ENCODE data around the gene PRKG1. TPM values are rescaled to one million over a fixed set of nuclear protein-coding genes. Genes with fewer than 3 reads are reported as not detected.

The PRKG1 gene
- total RNA-seq, 1 donor from 2014 or later, result 28.2 TPM

GRCh38 chr10:51960494-51960895 lies 886.2 kb downstream of the PRKG1 start:
- intact Hi-C loops (cut with DNase I), result no loop called here
- DNase-seq, result no peak
- peak; percentile 83 for ATAC-seq (ENCODE audit: poor library complexity)

- no peak for DNase-seq
- no peak for ATAC-seq (ENCODE audit: poor library complexity)
- intact Hi-C loops (cut with DNase I), result no loop called here
These were observed 887.1 kb downstream of the PRKG1 start for GRCh38 chr10:51961401-51961800.

DNA sequence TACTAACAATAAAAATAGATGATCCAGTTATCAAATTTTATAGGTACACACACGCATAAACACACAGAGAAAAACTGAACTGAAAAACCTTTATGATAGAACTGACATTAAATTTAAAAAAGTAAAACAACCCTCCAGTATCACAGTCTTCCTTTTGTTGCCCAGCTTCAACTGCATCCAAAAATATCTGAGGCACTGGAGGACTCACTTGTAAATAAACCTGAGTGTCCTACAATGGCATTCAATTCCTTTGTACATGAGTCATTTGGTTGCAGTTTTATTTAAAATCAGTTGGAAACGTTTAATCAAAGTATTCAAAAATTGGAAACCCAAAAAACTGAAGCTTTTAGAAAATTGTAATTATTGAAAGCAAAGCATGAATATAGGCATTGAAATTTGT lies 890.3 kb downstream of the PRKG1 start:
- peak; percentile 66 for ATAC-seq (ENCODE audit: poor library complexity)
- intact Hi-C loops (cut with DNase I), result no loop called here
- no peak for DNase-seq

- DNase-seq (no peak), ATAC-seq (ENCODE audit: poor library complexity) (no peak)
- intact Hi-C loops (cut with DNase I), result no loop called here
These were observed 891.2 kb downstream of the PRKG1 start for GRCh38 chr10:51965451-51965850.

GRCh38 chr10:51972733-51973346 lies 898.6 kb downstream of the PRKG1 start:
- intact Hi-C loops (cut with DNase I), result no loop called here
- peak; percentile 84 for ATAC-seq (ENCODE audit: poor library complexity)
- DNase-seq, result no peak

- intact Hi-C loops (cut with DNase I), result no loop called here
These were observed 906.5 kb downstream of the PRKG1 start for GRCh38 chr10:51980752-51981151.

DNA sequence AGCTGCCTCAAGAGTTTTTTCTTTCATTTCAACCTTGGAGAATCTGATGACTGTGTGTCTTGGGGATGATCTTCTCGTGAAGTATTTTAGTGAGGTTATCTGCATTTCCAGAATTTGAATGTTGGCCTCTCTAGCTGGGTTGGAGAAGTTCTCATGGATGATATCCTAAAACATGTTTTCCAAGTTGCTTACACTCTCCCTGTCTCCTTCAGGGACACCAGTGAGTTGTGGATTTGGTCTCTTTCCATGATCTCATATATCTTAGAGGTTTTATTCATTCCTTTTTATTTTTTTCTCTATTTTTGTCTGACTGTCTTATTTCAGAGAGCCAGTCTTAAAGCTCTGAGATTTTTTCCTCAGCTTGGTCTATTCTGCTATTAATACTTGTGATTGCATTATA lies 907.4 kb downstream of the PRKG1 start:
- intact Hi-C loops (cut with DNase I), result no loop called here

More at GRCh38 chr10:51980752-51981151, 906.5 kb downstream of the PRKG1 start:
- DNase-seq, result no peak
- ATAC-seq (ENCODE audit: poor library complexity), result no peak

DNA sequence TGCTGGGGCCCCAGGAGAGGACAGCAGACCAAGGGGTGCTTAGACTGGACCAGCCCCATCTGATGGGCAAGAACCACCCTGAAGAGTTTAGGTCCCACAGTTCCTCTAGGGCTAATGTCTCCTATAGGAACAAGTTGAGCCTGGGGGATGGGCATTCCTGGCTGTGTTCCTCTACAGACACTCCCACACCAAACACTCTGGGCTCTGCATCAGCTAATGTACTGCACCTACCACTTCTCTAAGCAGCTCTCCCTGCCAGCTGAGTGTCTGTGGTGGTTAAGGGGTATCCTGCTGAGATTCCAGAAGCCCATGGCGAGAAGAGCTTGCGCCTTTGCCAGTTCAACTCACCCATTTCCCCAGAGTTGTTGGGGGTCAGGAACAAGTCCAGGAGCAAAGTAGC lies 909.2 kb downstream of the PRKG1 start:
- DNase-seq (no peak), ATAC-seq (ENCODE audit: poor library complexity) (no peak)
- intact Hi-C loops (cut with DNase I), result no loop called here

More for the DNA sequence above, 907.4 kb downstream of the PRKG1 start:
- no peak for DNase-seq
- ATAC-seq (ENCODE audit: poor library complexity), result no peak

DNA sequence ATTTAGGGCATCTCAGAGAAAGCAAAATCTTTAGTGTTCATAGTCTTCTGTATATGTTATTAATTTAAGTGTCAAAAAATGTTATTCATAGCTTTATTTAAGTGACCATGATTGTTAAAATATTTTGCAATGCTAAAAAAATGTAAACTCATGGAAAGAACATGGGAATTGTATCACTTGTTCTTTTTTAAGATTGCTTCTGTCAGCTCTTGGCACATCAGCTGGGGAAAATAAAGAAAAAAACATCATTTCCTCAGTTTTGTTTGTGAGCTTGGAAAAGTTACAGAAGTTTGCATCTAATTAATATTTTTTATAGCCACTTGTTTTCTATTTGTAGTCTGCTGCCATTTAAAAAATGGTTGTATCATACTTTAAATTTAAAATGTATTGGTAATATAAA lies 911.0 kb downstream of the PRKG1 start:
- intact Hi-C loops (cut with DNase I), result no loop called here
- DNase-seq (no peak), ATAC-seq (ENCODE audit: poor library complexity) (no peak)

- ATAC-seq (ENCODE audit: poor library complexity), result no peak
- intact Hi-C loops (cut with DNase I), result no loop called here
- no peak for DNase-seq
These were observed 912.2 kb downstream of the PRKG1 start for GRCh38 chr10:51986516-51986915.

DNA sequence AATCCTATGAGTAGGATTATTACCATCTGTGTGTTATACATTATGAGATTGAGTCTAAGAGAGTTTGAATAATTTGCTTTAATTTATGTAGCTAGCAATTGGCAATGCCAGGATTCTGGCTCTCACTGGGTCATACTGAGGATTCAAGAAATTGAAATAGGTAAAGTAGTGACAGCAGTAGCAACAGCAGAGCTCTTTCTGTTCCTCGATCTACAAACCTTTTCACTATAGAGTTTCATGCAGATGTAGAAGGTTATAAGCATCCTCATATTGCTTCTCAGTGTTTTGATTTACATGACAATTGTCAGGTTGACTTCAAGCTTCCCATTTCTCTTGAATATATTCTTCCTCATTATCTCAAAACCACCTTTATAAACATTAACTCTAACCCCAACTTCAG lies 919.2 kb downstream of the PRKG1 start:
- DNase-seq, result no peak
- intact Hi-C loops (cut with DNase I), result no loop called here
- no peak for ATAC-seq (ENCODE audit: poor library complexity)

DNA sequence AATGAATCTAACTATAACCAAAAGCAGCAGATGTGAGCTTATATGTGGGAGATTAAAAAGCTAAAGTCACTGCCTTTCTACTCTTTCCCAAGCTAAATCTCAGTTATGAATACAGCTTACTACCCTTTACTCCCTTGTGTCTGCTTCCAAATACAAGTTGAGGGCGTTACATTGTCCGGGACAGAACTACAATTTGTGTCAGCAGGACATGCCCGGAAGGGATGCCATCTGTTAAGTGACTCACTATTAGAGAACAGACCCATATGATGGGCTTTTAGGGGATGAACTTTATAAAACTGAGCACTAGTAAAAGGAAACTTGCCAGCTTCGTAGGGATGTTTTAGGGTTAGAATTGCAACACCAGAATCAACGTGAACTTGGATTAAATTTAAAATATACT lies 924.8 kb downstream of the PRKG1 start:
- ATAC-seq (ENCODE audit: poor library complexity), result no peak
- DNase-seq, result no peak
- intact Hi-C loops (cut with DNase I), result no loop called here

- intact Hi-C loops (cut with DNase I), result no loop called here
- ATAC-seq (ENCODE audit: poor library complexity) (no peak), DNase-seq (no peak)
These were observed 930.2 kb downstream of the PRKG1 start for GRCh38 chr10:52004342-52004949.

DNA sequence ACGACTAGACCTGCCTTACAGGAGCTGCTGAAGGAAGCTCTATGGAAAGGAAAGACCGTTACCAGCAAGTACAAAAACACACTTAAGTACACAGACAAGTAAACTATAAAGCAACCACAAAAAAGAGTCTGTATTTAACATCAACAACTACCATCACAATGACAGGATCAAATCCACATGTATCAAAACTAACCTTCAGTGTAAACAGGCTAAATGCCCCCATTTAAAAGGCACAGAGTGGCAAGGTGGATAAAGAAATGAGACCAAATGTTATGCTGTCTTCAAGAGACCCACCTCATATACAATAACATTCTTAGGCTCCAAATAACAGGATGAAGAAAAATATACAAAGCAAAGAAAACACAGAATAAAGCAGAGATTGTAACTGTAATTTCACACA lies 932.8 kb downstream of the PRKG1 start:
- DNase-seq, result no peak
- ATAC-seq (ENCODE audit: poor library complexity), result no peak
- intact Hi-C loops (cut with DNase I), result no loop called here

GRCh38 chr10:52011118-52011517 lies 936.8 kb downstream of the PRKG1 start:
- no peak for ATAC-seq (ENCODE audit: poor library complexity)
- intact Hi-C loops (cut with DNase I), result no loop called here
- no peak for DNase-seq

DNA sequence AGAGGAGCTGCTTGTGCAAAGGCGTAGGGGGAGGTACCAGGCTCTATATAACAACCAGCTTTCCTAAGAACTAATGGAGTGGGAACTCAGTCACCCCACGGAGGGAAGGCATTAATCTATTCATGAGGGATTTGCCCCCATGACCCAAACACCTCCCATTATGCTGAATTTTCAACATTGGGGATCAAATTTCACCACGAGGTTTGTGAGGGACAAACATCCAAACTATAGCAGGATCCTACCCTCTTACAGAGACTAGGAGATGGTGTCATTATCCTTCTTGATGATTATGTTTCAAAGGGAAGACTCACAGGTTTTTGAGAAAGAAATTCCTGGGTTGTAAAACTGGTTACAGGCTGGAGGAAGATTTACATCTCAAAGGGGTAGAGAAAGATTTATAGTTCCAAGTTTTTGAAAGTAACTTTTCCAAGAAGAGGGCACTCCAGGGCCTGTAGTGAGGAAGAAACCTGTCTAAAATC lies 944.8 kb downstream of the PRKG1 start:
- DNase-seq (no peak), ATAC-seq (ENCODE audit: poor library complexity) (no peak)
- intact Hi-C loops (cut with DNase I), result no loop called here

- DNase-seq (no peak), ATAC-seq (ENCODE audit: poor library complexity) (no peak)
- intact Hi-C loops (cut with DNase I), result no loop called here
These were observed 945.4 kb downstream of the PRKG1 start for GRCh38 chr10:52019656-52020055.

DNA sequence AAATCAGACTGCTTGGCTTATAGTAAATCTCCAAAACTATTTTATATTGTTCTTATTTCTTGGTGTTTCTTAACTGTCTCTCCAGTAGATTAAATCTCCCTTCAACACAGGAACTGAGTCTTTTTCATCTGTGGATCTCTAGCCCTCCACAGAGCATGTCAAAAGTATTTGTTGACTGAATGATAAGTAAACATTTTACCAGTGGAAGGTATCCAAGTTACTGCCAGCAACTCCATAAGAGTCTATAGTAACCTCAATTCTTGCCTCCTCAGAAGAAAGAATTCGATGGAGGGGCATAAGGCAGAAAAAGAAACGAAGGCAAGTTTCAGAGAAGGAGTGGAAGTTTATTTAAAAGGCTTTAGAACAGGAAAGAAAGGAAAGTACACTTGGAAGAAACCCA lies 945.9 kb downstream of the PRKG1 start:
- ATAC-seq (ENCODE audit: poor library complexity) (no peak), DNase-seq (no peak)
- intact Hi-C loops (cut with DNase I), result no loop called here

DNA sequence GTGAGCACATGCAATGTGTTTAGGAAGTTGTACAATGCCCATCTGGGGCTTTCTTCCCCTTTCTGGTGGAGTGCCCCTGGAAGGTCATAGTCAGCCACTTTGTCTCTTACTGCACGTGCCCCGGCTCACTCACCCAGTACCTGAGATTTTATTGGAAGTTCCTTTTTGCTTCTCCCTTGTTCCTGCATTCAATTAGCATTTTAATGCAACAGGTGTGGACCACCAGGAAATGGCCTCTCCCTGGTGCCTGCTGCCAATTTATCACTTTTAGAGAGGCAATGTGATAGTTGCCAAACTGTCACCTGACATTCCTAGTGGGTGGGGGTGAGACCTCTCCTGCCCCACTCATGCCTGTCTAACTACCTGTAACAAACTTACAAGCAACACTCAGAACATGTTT lies 946.4 kb downstream of the PRKG1 start:
- ATAC-seq (ENCODE audit: poor library complexity) (no peak), DNase-seq (no peak)
- intact Hi-C loops (cut with DNase I), result no loop called here

GRCh38 chr10:52027055-52027705 lies 952.9 kb downstream of the PRKG1 start:
- ATAC-seq (ENCODE audit: poor library complexity), result no peak
- DNase-seq, result no peak
- intact Hi-C loops (cut with DNase I), result no loop called here

Data from Right ventricle myocardium superior (tissue), 1 donor.